Activated T-helper 9 cell treated with anti-CD3 and anti-CD28 coated beads, Interleukin-2, amount 50 U/mL, for 16 hours (primary cell): ENCODE data around the gene NUTM1.

Experiments used
- DNase-seq: peaks from one replicate; pipeline ENCODE4 v3.0.0-alpha.2; 2020; ENCODE audit warnings: low read depth

NUTM1 gene, protein sequence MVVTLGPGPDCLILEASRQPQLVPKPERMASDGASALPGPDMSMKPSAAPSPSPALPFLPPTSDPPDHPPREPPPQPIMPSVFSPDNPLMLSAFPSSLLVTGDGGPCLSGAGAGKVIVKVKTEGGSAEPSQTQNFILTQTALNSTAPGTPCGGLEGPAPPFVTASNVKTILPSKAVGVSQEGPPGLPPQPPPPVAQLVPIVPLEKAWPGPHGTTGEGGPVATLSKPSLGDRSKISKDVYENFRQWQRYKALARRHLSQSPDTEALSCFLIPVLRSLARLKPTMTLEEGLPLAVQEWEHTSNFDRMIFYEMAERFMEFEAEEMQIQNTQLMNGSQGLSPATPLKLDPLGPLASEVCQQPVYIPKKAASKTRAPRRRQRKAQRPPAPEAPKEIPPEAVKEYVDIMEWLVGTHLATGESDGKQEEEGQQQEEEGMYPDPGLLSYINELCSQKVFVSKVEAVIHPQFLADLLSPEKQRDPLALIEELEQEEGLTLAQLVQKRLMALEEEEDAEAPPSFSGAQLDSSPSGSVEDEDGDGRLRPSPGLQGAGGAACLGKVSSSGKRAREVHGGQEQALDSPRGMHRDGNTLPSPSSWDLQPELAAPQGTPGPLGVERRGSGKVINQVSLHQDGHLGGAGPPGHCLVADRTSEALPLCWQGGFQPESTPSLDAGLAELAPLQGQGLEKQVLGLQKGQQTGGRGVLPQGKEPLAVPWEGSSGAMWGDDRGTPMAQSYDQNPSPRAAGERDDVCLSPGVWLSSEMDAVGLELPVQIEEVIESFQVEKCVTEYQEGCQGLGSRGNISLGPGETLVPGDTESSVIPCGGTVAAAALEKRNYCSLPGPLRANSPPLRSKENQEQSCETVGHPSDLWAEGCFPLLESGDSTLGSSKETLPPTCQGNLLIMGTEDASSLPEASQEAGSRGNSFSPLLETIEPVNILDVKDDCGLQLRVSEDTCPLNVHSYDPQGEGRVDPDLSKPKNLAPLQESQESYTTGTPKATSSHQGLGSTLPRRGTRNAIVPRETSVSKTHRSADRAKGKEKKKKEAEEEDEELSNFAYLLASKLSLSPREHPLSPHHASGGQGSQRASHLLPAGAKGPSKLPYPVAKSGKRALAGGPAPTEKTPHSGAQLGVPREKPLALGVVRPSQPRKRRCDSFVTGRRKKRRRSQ

DNA sequence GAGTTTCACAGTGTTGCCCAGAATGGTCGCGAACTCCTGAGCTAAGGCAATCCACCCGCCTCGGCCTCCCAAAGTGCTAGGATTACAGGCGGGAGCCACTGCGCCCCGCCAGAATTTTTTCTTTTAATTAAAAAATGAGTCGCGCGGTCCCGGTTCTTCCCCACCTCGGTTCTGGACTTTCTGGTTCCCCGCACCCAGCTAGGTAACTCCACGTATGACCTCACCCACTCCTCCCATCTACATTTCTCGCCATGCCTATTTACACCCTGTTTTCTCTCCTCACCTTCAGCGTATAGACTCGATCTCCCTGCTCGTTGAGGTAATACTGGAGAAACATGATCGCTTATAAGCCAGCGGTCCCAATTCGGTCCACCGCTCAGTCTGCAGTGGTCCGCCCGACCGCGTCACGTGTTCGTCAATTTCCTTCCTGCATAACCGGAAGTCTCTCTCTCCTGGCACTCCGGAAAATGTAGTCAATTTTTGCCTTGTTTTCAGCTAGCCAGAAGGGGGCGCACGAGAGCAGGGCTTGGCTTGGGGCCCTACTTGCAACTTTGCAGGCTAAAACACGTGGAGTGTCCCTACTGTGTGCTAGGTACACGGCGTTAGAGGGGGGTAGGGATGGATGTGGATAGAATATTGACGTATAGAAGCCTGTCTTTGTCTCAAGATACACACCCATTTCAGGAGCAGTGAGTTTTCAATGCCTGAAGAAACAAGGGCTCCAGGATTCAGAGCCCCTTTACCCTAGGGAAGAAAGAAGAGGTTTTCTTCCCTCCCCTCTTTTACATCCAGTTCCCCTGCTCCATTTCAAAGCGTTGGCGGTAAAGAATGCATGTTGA is at the start of gene NUTM1, which contains the start of gene NOP10:
Gene NUTM1 (plus strand): TSS at position 579 of the 839 bp plus-strand sequence. CDS start 382 bp downstream, outside the sequence.
Gene NOP10 (minus strand): TSS at position 400 of the 839 bp plus-strand sequence. CDS start 63 bp downstream, at position 337.
- DNase-seq: peak; percentile 89

DNA sequence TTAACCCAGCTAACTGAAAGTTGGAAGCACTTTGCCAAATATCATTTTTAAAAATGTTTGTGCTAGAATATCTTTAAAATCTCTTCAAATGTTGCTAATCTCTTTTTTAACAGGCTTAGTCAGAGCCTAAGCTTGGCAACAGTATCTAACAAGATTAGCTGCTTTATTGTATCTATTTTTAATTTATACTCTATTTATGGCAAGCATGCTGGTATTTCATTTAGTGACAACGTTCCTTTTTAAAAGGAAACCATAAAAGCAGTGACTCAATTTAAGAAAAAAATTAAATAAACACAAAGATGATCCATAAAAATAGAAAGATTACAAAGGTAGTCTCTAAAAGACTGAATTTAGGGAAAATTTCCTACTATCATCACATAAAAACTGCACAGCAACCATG is 46.1 kb upstream of the NUTM1 start:
- no peak for DNase-seq

GRCh38 chr15:34301058-34301457 is 42.1 kb upstream of the NUTM1 start:
- DNase-seq: no peak

GRCh38 chr15:34304613-34305012 is 38.5 kb upstream of the NUTM1 start:
- no peak for DNase-seq

- DNase-seq: no peak
Observed at GRCh38 chr15:34311563-34311962, 31.6 kb upstream of the NUTM1 start.

- DNase-seq: no peak
Observed at GRCh38 chr15:34314491-34315490, 28.3 kb upstream of the NUTM1 start.

DNA sequence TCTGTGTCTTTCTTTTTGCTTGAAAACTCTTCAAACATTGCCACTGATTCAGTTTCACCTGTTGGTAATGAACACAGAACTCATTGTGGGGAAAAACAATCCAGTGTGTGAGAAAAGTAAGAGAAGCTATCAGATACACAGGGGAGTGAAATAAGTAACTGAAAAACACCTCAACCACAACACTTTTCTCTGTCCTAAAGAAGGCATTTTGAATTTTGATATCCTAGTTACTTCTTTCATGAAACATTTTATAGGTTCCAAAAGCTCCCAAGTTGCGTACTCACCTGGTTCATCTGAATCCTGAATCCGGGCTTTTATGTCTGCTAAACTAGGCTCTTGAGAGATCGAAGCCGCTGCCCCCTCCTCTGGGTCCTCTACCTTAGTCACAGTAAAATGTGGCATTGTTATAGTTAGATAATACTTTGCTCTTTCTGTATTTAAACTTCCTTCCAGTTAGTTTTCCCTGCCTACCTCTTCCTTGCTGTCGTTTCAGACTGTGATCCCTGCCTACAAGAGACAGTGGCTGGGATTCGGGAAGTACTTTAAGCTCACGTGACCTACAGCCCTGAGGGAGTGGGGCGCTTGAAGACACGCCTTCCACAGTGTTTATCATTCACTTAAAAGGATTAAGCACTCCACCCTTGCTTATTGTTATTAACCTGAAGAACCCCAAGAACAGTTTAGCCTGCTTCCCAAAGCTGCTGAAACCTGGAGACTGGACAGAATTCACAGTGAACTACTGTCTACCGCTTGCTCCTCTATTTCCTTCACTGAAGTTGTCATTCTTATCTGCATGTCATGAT is 24.6 kb upstream of the NUTM1 start:
- DNase-seq: no peak

DNA sequence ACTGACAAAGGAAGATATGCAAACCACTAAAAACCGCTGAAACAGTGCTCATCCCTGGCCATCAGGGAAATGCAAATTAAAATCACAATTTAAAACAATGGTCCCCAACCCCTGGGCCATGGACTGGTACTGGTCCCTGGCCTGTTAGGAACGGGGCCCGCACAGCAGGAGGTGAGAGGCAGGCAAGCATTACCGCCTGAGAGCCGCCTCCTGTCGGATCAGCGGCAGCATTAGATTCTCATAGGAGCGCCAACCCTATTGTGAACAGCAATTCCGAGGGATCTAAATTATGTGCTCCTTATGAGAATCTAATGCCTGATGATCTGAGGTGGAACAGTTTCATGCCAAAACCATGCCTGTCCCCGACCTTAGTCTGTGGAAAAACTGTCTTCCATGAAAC is 19.9 kb upstream of the NUTM1 start:
- no peak for DNase-seq

GRCh38 chr15:34324933-34325332 is 18.2 kb upstream of the NUTM1 start:
- no peak for DNase-seq

GRCh38 chr15:34325368-34325767 is 17.7 kb upstream of the NUTM1 start:
- no peak for DNase-seq

DNA sequence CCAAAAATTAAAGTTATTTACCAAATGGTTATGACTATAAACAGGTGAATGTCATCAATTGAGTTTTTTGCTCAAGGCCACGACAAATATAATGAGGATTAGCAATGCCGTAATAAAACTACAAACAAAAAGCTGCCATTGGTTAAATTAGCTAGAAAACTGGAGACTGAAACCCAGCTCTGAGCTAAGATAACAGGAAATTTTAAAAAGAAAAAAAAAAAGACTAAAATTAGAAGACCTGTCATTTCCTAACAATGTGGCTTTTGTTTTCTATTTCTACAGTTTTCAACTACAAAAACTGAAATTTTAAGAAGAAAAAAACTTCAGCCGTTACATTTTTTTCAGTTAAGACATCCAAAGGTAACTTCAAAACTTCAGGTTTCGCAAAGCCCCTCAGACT is 15.2 kb upstream of the NUTM1 start:
- DNase-seq: no peak

DNA sequence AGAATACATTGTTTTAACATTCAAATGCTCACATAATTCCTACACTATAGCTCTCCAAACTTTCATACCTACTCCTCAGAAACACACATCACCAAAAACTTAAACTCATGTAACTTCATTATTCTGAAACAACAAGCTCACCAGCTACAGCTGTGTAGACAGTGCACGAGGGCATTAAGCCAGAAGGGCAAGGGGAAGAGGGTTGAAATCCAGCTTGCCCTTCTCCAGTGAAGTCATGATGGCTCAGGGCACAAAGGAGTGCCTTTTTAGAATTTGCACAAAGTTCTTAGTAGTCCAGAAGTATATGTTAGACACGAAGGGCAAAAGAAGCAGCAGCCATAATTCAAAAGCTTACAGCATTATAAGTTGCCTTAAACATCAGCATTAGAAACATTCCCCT is 14.1 kb upstream of the NUTM1 start:
- DNase-seq: no peak

DNA sequence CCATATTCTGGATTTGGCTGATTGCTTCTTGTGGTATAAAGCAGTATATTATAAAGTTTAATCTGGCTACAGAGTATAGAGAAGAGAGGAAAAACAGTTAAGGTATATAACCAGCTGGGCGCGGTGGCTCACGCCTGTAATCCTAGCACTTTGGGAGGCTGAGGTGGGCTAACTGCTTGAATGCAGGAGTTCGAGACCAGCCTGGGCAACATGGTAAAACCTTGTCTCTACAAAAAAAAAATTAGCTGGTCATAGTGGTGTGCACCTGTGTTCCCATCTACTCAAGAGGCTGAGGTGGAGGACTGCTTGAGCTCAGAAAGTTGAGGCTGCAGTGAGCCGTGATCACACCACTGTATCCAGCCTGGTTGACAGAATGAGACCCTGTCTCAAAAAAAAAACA is 12.8 kb upstream of the NUTM1 start:
- no peak for DNase-seq

DNA sequence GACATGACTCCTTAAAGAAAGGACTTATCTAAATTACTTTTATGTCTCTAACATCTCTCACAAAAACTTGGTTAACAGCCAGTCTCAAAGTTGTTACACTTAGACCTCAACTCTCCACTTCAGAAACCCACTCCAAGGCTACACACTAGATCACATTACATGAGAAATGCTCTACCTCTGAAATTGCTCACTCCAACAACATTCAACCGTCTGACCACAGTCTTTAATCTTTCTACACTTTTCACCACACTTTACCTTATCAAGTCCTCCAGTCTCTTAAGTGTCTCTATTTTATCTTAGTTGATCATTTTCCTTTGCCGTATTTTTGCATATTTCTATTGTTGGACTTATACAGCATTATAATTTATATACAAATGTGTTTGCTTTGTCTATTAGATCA is 11.3 kb upstream of the NUTM1 start:
- DNase-seq: no peak

- no peak for DNase-seq
Observed at GRCh38 chr15:34332553-34333120, 10.5 kb upstream of the NUTM1 start.

DNA sequence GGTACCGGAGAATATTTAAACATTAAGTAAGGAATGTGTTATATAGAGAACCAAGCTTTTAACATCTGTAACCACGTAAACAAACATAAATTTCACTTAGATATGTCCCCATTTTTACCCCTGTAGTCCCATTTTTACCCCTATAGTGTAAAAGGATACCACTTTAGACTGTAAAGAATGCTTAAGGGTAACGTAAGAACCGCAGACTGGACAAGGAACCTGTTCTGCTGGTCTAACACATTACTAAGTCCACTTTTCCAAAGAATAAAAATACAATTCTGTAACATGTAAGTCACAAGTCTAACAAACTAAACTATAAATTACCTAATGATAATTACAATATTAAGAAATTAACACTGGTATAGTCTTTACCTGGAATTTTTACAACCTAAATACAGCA is 8.4 kb upstream of the NUTM1 start:
- no peak for DNase-seq

- no peak for DNase-seq
Observed at GRCh38 chr15:34335176-34336032, 7.7 kb upstream of the NUTM1 start.
